Neural progenitor cell (in vitro differentiated cells): ENCODE results near the gene KASH5. TPM values are rescaled to one million over a fixed set of nuclear protein-coding genes. Genes with fewer than 3 reads are reported as not detected.

Experiments
- DNase-seq: peaks from one replicate; pipeline ENCODE4 v3.0.0-alpha.2; 2016; ENCODE audit warnings: low spot score
- H2AFZ ChIP-seq: fragments of 200-600 bp; sonication (generic); replicated peaks from 2 replicates; pipeline ENCODE4 v1.6.1; 2016; ENCODE audit warnings: antibody characterized with exemption
- H3F3A ChIP-seq: fragments of 200-600 bp; sonication (generic); 2 replicates; pipeline ENCODE4 v1.6.1; 2016; ENCODE audit warnings: antibody characterized with exemption, low read depth
- H3K27ac ChIP-seq: fragments of 200-600 bp; sonication (generic); 2 replicates; pipeline ENCODE4 v1.5.1; 2016; ENCODE audit warnings: mild to moderate bottlenecking
- H3K27me3 ChIP-seq: fragments of 200-600 bp; sonication (generic); 2 replicates; pipeline ENCODE4 v1.6.1; 2016; ENCODE audit warnings: mild to moderate bottlenecking, moderate library complexity
- H3K36me3 ChIP-seq: fragments of 200-600 bp; sonication (generic); 2 replicates; pipeline ENCODE4 v1.5.1; 2016
- H3K4me1 ChIP-seq: fragments of 200-600 bp; sonication (generic); 2 replicates; pipeline ENCODE4 v1.6.1; 2016; ENCODE audit warnings: mixed run types
- H3K4me2 ChIP-seq: fragments of 200-600 bp; sonication (generic); 2 replicates; pipeline ENCODE4 v1.6.1; 2016
- H3K4me3 ChIP-seq: fragments of 200-600 bp; sonication (generic); 2 replicates; pipeline ENCODE4 v1.5.1; 2016
- H3K79me2 ChIP-seq: fragments of 200-600 bp; sonication (generic); 2 replicates; pipeline ENCODE4 v1.6.1; 2016; ENCODE audit warnings: low read depth
- H3K9ac ChIP-seq: fragments of 200-600 bp; sonication (generic); 2 replicates; pipeline ENCODE4 v1.6.1; 2016
- H3K9me3 ChIP-seq: fragments of 200-600 bp; sonication (generic); 2 replicates; pipeline ENCODE4 v1.5.1; 2016; ENCODE audit warnings: low read depth
- H4K20me1 ChIP-seq: fragments of 200-600 bp; sonication (generic); 2 replicates; pipeline ENCODE4 v1.6.1; 2016; ENCODE audit warnings: low read depth
- H3K27ac Mint-ChIP-seq: 3 replicates; pipeline ENCODE4 v1.8.0; 2021; ENCODE audit warnings: mixed read lengths
- H3K27me3 Mint-ChIP-seq: 2 replicates; pipeline ENCODE4 v1.8.0; 2022; ENCODE audit warnings: low read depth, mild to moderate bottlenecking, inconsistent platforms, moderate library complexity, mixed read lengths; ENCODE audit not compliant: insufficient read depth
- H3K36me3 Mint-ChIP-seq: 3 replicates; pipeline ENCODE4 v1.8.0; 2021; ENCODE audit warnings: mixed read lengths
- H3K4me1 Mint-ChIP-seq: 3 replicates; pipeline ENCODE4 v1.8.0; 2021; ENCODE audit warnings: mixed read lengths
- H3K4me3 Mint-ChIP-seq: 3 replicates; pipeline ENCODE4 v1.8.0; 2021; ENCODE audit warnings: mild to moderate bottlenecking, moderate library complexity, mixed read lengths
- H3K9me3 Mint-ChIP-seq: 3 replicates; pipeline ENCODE4 v1.8.0; 2020; ENCODE audit warnings: mixed read lengths
- CTCF ChIP-seq: fragments of 200-600 bp; sonication (generic); IDR thresholded peaks from 2 replicates; pipeline ENCODE4 v1.5.1; 2017; ENCODE audit warnings: antibody characterized with exemption, mild to moderate bottlenecking
- EZH2 ChIP-seq: fragments of 200-600 bp; sonication (generic); IDR thresholded peaks from 2 replicates; pipeline ENCODE4 v1.6.1; 2017; ENCODE audit warnings: antibody characterized with exemption, mild to moderate bottlenecking, moderate library complexity
- EZH2phosphoT487 ChIP-seq: fragments of 200-600 bp; sonication (generic); IDR thresholded peaks from 2 replicates; pipeline ENCODE4 v1.6.1; 2017; ENCODE audit warnings: antibody characterized with exemption
- total RNA-seq: library from RNA; depleted of rRNA; stranded (reverse); fragments of >200 nt; gene quantifications from 2 replicates; pipeline ENCODE4 v1.2.3, GENCODE V29; 2015; ENCODE audit warnings: low replicate concordance

Gene KASH5
- total RNA-seq, 1 donor from 2014 or later = not detected

DNA sequence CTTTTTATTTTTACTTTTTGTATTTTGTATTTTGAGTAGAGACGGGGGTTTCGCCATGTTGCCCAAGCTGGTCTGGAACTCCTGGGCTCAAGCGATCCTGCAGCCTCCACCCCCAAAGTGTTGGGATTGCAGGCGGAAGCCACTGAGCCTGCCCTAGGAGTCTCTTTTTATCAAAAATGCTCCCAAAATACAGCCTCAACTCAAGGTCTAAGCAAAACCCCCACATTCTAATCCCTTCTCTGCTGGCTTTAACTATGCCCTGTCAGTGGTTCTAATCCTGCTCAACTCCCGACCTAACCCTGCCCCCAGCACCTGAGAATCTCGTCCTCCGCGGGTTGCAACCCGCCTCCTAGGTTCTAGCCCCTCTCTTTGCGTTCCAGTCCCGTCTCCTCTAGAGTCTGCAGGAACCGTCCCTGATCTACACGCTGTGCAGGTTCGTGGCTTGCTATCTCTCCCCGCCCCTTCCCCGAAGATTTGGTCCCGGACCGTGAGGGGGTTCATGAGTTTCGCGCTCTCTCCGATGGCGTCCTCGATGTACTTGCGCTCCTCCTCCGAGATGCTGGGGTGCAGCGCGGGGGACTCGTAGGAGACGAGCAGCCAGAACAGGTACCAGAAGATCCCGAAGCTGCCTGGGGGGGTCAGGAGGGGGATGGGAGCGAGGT, 45.3 kb downstream of the KASH5 start:
- Mint-ChIP-seq H3K36me3 (peaks cover 2% of the 10 kb centered on the region), H3K27me3 (peaks cover 63% of the 10 kb centered on the region), H3K4me1 (peaks cover 33% of the 10 kb centered on the region), H3K27ac (no peak overlapping the region), H3K4me3 (no peak overlapping the region), H3K9me3 (peaks cover 12% of the 10 kb centered on the region)
- peaks cover 21% of the 10 kb centered on the region for H3K4me1 ChIP-seq
- no peak overlapping the region for H3K9ac ChIP-seq
- no peaks in the 10 kb centered on the region for H3K9me3 ChIP-seq
- no peak for DNase-seq
- TF ChIP-seq CTCF (no peak), EZH2phosphoT487 (no peak), EZH2 (no peak)
- no peak overlapping the region for H3K4me2 ChIP-seq
- peaks cover 96% of the 10 kb centered on the region for H3K27me3 ChIP-seq
- no peaks in the 10 kb centered on the region for H4K20me1 ChIP-seq
- H3F3A ChIP-seq = peaks cover 58% of the 10 kb centered on the region
- H2AFZ ChIP-seq = no peak overlapping the region
- no peak overlapping the region for H3K27ac ChIP-seq
- H3K36me3 ChIP-seq = no peaks in the 10 kb centered on the region
- no peak overlapping the region for H3K4me3 ChIP-seq
- no peaks in the 10 kb centered on the region for H3K79me2 ChIP-seq

DNA sequence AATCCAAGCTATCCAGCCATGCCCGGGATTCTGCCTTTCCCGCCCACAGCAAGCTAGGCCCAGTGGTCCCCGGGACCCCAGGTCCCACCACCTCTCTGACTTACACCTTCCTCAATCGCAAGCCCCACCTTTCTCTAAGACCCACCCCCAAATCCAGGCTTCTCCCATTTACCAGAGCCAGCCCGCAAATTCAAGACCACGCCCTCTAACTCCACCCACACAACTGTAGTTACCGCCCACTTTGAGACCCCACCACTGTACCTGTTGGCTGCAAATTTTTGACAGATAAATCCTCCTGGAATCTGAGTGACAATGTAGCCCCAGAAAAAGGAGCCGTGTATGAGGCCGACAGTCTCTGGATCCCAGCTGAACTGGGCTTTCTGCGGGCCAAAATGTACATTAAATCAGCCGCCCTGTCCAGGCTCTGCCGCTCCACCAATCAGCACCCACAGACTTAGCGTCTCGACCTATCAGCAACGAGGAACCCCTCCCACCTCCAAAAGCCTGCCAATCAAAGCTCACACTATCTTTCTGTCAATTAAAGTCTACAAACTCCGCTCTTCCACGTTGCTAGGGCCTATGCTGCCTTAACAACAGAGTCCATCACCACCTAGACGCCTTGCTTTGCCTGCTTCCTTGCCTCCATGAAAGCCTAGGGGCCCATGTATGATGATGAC, 47.0 kb downstream of the KASH5 start:
- H3K79me2 ChIP-seq = no peaks in the 10 kb centered on the region
- H3K4me3 ChIP-seq = no peak overlapping the region
- H3K27ac ChIP-seq = no peak overlapping the region
- H3K9ac ChIP-seq = no peak overlapping the region
- H3K4me3 Mint-ChIP-seq = peak overlapping the region; percentile 60
- no peak for TF ChIP-seq EZH2phosphoT487
- no peak for TF ChIP-seq CTCF
- TF ChIP-seq EZH2 = no peak
- no peak overlapping the region for H2AFZ ChIP-seq
- no peak overlapping the region for H3K4me2 ChIP-seq
- peaks cover 12% of the 10 kb centered on the region for H3K4me1 ChIP-seq
- DNase-seq = no peak
- no peaks in the 10 kb centered on the region for H4K20me1 ChIP-seq
- H3K27ac Mint-ChIP-seq = peak overlapping the region; percentile 23
- no peaks in the 10 kb centered on the region for H3K36me3 ChIP-seq
- peaks cover 96% of the 10 kb centered on the region for H3K27me3 ChIP-seq
- peaks cover 74% of the 10 kb centered on the region for H3K27me3 Mint-ChIP-seq
- no peaks in the 10 kb centered on the region for H3K9me3 ChIP-seq
- H3F3A ChIP-seq = peaks cover 43% of the 10 kb centered on the region
- H3K9me3 Mint-ChIP-seq = peaks cover 9% of the 10 kb centered on the region
- H3K4me1 Mint-ChIP-seq = peaks cover 19% of the 10 kb centered on the region
- peaks cover 2% of the 10 kb centered on the region for H3K36me3 Mint-ChIP-seq

DNA sequence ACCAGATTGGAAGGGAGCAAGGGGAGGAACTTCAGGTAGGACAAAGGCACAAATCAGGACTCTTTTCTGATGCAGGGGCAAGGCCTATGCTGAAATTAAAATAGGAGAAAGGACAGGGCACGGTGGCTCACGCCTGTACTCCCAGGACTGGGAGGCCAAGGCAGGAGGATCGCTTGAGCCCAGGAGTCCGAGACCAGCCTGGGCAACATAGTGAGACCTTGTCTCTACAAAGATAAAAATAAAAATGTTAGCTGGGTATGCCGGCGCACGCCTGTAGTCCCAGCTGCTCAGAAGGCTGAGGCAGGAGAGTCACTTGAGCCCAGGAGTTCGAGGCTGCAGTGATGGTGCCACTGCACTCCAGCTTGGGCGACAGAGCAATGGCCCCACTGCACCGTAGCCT, 47.6 kb downstream of the KASH5 start:
- Histone ChIP-seq H3K9ac (no peak overlapping the region), H3K9me3 (no peaks in the 10 kb centered on the region), H3K27me3 (peaks cover 99% of the 10 kb centered on the region), H3K79me2 (no peaks in the 10 kb centered on the region), H3K4me1 (peaks cover 9% of the 10 kb centered on the region), H3F3A (peaks cover 41% of the 10 kb centered on the region), H3K36me3 (no peaks in the 10 kb centered on the region), H3K27ac (no peak overlapping the region), H3K4me2 (no peak overlapping the region), H3K4me3 (no peak overlapping the region), H2AFZ (no peak overlapping the region), H4K20me1 (peaks cover 5% of the 10 kb centered on the region)
- TF ChIP-seq CTCF (no peak), EZH2phosphoT487 (no peak), EZH2 (no peak)
- H3K27me3 Mint-ChIP-seq = peaks cover 76% of the 10 kb centered on the region
- peaks cover 17% of the 10 kb centered on the region for H3K4me1 Mint-ChIP-seq
- H3K4me3 Mint-ChIP-seq = peak overlapping the region; percentile 58
- peak overlapping the region; percentile 23 for H3K27ac Mint-ChIP-seq
- H3K36me3 Mint-ChIP-seq = peaks cover 2% of the 10 kb centered on the region
- no peak for DNase-seq
- H3K9me3 Mint-ChIP-seq = peaks cover 6% of the 10 kb centered on the region
